ENCODE results near the gene ZNF141.
"Not testable (repeated sequence)": the region's sequence is repeated elsewhere in the genome, so short reads cannot be mapped to it uniquely, and the experiment has no call there.

ZNF141 gene

DNA sequence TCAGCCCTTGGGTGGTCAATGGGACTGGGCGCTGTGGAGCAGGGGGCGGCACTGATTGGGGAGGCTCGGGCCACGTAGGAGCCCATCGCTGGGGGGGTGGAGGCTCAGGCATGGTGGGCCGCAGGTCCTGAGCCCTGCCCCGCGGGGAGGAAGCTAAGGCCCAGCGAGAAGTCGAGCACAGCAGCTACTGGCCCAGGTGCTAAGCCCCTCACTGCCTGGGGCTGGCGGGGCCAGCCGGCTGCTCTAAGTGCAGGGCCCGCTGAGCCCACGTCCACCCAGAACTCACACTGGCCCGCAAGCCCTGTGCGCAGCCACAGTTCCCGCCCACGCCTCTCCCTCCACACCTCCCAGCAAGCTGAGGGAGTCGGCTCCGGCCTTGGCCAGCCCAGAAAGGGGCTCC, 66.4 kb downstream of the ZNF141 start:
- Mint-ChIP-seq H3K27me3 (ENCODE audit: low read depth, poor library complexity) (peaks cover 13% of the 10 kb centered on the region), H3K9me3 (peaks cover 45% of the 10 kb centered on the region), H3K36me3 (ENCODE audit: low read depth) (peaks cover 32% of the 10 kb centered on the region), H3K4me1 (no peaks in the 10 kb centered on the region), H3K4me3 (no peak overlapping the region), H3K27ac (no peak overlapping the region)
- no peak for DNase-seq
- no peak for TF ChIP-seq CTCF (IDR thresholded peaks at IDR 0.05)

DNA sequence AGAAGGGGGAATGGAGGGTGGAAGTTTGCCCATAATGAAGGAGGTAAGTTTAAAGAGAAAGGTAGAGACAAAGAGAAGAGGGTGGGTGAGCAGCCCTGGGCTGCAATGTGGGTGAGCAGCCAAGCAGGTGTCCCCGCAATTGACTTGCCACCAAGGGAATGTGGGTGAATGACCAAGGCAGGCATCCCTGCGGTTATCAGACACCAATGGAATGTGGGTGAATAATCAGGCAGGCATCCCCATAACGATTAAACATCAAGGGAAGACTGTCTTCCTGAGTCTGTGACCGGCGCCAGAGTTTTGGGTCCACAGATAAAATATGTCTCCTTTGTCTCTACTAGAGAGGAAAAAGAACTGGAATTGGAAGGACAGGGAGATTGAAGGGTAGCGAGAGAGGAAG, 70.7 kb downstream of the ZNF141 start:
- not testable (repeated sequence) for H3K4me3 Mint-ChIP-seq, H3K27ac Mint-ChIP-seq, H3K4me1 Mint-ChIP-seq, DNase-seq
- Mint-ChIP-seq H3K36me3 (ENCODE audit: low read depth) (peaks cover 32% of the 10 kb centered on the region), H3K9me3 (peaks cover 85% of the 10 kb centered on the region), H3K27me3 (ENCODE audit: low read depth, poor library complexity) (peaks cover 12% of the 10 kb centered on the region)

GRCh38 chr4:422587-422986, 85.0 kb downstream of the ZNF141 start:
- no peak overlapping the region for H3K4me3 Mint-ChIP-seq
- no peak overlapping the region for H3K27ac Mint-ChIP-seq
- H3K27me3 Mint-ChIP-seq (ENCODE audit: low read depth, poor library complexity) = peaks cover 6% of the 10 kb centered on the region
- H3K36me3 Mint-ChIP-seq (ENCODE audit: low read depth) = peaks cover 52% of the 10 kb centered on the region
- no peak for TF ChIP-seq CTCF (IDR thresholded peaks at IDR 0.05)
- no peak for DNase-seq
- H3K9me3 Mint-ChIP-seq = peaks cover 100% of the 10 kb centered on the region
- no peaks in the 10 kb centered on the region for H3K4me1 Mint-ChIP-seq
